NCI-H2196 (cell line): ENCODE results near the gene WASF1.
"Not testable (repeated sequence)": the region's sequence is repeated elsewhere in the genome, so short reads cannot be mapped to it uniquely, and the experiment has no call there.

Source experiments
- DNase-seq: peaks from one replicate; lab custom pipeline; 2025; ENCODE audit not compliant: unreplicated experiment; lab: John Stamatoyannopoulos, UW

WASF1 gene

GRCh38 chr6:110178626-110179405 is 654 bp downstream of the WASF1 start:
- DNase-seq = peak; percentile 43

- no peak for DNase-seq
These were observed 5.9 kb downstream of the WASF1 start for GRCh38 chr6:110173506-110174132.

DNA sequence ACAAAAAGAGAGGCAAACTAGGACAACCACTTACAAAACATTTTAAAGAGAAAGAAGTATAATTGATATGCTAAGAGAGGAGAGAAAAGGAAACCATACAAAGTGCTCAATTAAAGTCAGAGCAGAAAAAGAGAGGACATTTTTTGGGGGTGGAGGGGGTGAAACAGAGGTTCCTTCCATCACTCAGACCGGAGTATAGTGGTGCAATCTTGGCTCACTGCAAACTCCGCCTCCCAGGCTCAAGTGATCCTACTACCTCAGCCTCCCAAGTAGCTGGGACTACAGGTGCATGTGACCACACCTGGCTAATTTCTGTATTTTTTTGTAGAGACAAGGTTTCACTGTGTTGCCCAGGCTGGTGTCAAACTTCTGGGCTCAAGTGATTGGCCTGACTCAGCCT is 9.4 kb downstream of the WASF1 start:
- DNase-seq = no peak

DNA sequence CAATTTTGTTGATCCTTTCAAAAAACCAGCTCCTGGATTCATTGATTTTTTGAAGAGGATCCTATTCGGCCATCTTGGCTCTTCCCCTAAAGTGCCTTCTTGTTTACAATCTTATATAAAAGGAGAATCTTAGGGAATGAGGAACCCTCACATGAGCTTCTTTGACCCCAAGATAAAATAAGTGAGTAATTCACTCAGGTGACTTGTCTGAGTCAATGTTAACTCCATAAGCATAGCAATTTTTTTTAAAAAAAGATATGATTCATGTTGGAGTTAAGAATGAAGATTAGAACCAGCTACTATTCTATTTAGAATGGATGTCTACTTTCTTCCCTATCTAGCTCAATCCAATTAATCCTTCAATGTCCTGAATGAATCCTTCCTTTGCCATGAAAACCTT is 21.0 kb downstream of the WASF1 start:
- DNase-seq = no peak

DNA sequence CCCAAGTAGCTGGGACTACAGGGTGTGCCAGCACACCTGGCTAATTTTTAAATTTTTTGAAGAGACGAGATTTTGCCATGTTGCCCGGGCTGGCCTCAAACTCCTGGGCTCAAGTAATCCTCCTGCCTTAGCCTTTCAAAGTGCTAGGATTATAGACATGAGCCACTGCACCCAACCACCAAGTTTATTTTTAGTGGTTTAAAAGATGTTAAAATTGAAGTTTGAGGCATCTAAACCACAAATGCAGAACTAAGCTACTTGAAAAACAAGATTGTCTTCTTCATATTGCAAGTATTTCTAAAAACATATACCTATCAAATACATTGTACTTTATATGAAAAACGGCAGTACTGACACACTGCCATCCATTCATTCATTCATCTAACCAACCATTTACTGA is 31.6 kb downstream of the WASF1 start:
- DNase-seq = no peak

DNA sequence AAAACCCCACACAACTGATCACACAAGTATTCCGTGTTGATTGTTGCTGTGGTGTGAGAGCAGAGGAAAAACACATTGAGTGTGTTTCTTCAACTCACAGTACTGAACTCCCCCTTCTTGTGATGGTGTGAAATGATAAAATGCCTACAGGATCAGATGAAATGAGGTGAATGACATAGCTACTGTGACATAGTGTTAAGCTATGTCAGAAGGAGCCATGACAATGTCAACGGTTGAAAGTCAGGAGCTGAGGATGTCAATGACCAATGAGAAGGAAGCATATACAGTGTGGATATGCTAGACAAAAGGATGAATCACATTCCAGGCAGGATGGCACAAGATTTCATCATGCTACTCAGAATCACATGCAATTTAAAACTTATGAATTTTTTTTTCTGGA is 38.8 kb downstream of the WASF1 start:
- DNase-seq = no peak

DNA sequence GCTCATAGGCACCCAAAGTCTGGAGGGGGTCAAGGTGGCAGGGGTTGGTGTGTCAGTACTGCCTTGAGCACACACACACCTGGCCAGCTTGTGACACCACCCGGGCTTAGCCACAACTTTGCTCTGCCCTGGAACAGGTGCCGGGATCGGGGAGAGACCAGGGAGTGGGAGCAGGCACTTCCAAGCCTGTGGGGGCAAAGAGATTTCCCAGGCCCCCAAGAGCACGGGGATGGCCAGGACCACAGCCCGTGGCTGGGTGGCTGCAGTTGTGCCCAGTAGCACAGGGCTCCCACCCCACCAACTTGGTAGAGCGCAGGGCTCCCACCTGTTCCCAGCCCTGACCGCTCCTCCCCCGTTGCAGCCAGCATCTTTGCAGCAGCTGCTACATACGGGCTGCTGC is 40.4 kb downstream of the WASF1 start:
- no peak for DNase-seq

- no peak for DNase-seq
These were observed 41.3 kb downstream of the WASF1 start for GRCh38 chr6:110137924-110138887.

GRCh38 chr6:110130362-110130761 is 49.1 kb downstream of the WASF1 start:
- no peak for DNase-seq

- no peak for DNase-seq
These were observed 51.1 kb downstream of the WASF1 start for GRCh38 chr6:110128418-110128817.

- no peak for DNase-seq
These were observed 54.1 kb downstream of the WASF1 start for GRCh38 chr6:110125361-110125760.

DNA sequence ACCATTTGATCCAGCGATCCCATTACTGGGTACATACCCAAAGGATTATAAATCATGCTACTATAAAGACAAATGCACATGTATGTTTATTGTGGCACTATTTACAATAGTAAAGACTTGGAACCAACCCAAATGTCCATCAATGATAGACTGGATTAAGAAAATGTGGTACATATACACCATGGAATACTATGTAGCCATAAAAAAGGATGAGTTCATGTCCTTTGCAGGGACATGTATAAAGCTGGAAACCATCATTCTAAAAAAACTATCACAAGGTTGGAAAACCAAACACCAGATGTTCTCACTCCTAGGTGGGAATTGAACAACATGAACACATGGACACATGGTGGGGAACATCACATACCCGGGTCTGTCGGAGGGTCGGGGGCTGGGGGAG is 57.8 kb downstream of the WASF1 start:
- not testable (repeated sequence) for DNase-seq

- DNase-seq = no peak
These were observed 63.2 kb downstream of the WASF1 start for GRCh38 chr6:110116258-110116657.

DNA sequence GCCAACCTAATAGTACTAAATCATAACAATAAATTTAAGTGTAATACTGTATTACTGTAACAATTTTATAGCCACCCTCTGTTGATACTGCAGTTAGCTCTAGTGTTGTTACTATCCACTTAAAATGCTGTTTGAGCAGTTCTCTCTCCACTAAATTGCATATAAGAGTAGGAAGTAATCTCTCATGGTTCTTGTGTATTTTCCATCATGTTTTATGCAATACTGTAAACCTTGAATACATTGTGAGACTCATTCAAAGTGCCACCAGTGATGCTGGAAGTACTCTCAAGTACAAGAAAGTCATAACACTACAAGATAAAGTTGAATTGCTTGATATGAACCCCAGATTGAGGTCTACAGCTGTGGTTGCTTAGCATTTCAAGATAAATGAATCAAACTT is 65.5 kb downstream of the WASF1 start:
- no peak for DNase-seq

GRCh38 chr6:110105296-110105695 is 74.2 kb downstream of the WASF1 start:
- DNase-seq = no peak

- DNase-seq = no peak
These were observed 76.2 kb downstream of the WASF1 start for GRCh38 chr6:110103260-110103659.

GRCh38 chr6:110102411-110102810 is 77.1 kb downstream of the WASF1 start:
- DNase-seq = no peak

GRCh38 chr6:110101885-110102284 is 77.6 kb downstream of the WASF1 start:
- DNase-seq = no peak

DNA sequence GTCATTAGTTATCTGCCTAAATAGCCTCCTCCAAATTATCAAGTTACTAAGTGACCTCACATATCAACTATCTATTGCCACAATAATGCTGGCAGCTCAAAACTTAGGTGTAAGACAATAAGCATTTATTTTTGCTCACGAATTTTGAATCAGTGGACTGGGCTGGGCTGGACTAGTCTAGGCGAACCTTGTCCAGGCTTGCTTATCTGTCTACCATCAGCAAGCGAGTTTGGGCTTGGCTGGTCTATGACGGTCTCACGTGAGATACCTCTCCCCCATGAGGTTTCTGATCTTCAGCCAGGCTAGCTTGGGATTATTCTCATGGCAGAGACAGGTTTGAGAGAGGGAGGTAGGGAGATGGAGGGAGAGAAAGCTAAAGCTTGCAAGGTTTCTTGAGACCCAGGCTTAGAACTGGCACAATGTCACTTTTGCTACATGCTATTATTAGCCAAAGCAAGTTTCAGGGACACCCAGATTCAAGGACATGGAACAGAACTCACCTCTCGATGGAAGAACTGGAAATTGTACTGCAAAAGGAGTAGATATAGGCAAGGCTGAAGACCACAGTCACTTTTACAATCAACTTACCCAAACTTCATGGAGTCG is 80.9 kb downstream of the WASF1 start:
- peak; percentile 57 for DNase-seq

DNA sequence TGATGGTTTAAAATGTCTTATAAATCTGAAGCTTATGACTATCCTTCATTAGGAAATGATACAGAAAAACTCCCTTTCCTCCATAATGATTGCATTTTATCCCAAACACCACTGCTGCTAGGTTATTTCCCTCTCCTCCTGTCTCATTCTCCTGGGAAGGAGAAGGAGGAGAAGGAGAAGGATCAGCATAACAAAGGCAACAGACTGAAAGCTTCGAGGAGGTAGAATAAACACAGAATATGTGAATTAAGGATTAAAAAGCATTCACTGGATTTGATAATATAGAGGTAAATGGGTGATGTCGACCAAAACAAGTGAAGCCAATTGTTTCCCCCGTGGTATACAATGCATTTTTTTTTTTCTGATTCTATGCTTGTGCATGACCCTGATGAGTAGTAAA is 82.0 kb downstream of the WASF1 start:
- no peak for DNase-seq

- no peak for DNase-seq
These were observed 83.5 kb downstream of the WASF1 start for GRCh38 chr6:110095935-110096334.
